Ectodermal cell (in vitro differentiated cells): ENCODE results near the gene IPO4.

Experiments used
- H3K27ac ChIP-seq: 2 replicates; pipeline ENCODE4 v1.7.0; 2013; ENCODE audit warnings: mild to moderate bottlenecking, low read depth, low read length; ENCODE audit not compliant: insufficient read depth, poor library complexity, severe bottlenecking
- H3K27me3 ChIP-seq: 2 replicates; pipeline ENCODE4 v1.7.0; 2013; ENCODE audit warnings: mild to moderate bottlenecking, low read length; ENCODE audit not compliant: insufficient read depth, control insufficient read depth, poor library complexity, severe bottlenecking
- H3K36me3 ChIP-seq: one replicate; pipeline ENCODE4 v1.7.0; 2013; ENCODE audit warnings: low read length; ENCODE audit not compliant: control insufficient read depth, insufficient read depth
- H3K4me1 ChIP-seq: one replicate; pipeline ENCODE4 v1.7.0; 2013; ENCODE audit warnings: low read length; ENCODE audit not compliant: control insufficient read depth, insufficient read depth
- H3K4me3 ChIP-seq: 2 replicates; pipeline ENCODE4 v1.7.0; 2013; ENCODE audit warnings: low read depth, low read length, control low read depth; ENCODE audit not compliant: insufficient read depth
- H3K9me3 ChIP-seq: 2 replicates; pipeline ENCODE4 v1.7.0; 2013; ENCODE audit warnings: mild to moderate bottlenecking, low read length, moderate library complexity; ENCODE audit not compliant: control insufficient read depth
- WGBS, 2 experiments: methylation state at CpG; one replicate each; pipeline ENCODE4 v1.1.7; 2013; ENCODE audit warnings: missing lambda C conversion rate in 2 of 2; 5-methylcytosine and 5-hydroxymethylcytosine counted together

Gene IPO4

GRCh38 chr14:24159777-24160498 lies 28.7 kb downstream of the IPO4 start:
- Histone ChIP-seq H3K4me3 (no peak overlapping the region), H3K4me1 (no peaks in the 10 kb centered on the region), H3K27ac (no peak overlapping the region), H3K36me3 (peaks cover 32% of the 10 kb centered on the region), H3K9me3 (no peaks in the 10 kb centered on the region), H3K27me3 (no peaks in the 10 kb centered on the region)
- WGBS, 2 experiments, result 96% methylated on average over 11 of the region's 11 CpGs

- WGBS, 2 experiments, result 94 to 95% methylated on average over 12 of the region's 12 CpGs
- H3K36me3 ChIP-seq, result peaks cover 34% of the 10 kb centered on the region
Measured at GRCh38 chr14:24157331-24157730, 31.3 kb downstream of the IPO4 start.

GRCh38 chr14:24156840-24157239 lies 31.8 kb downstream of the IPO4 start:
- H3K9me3 ChIP-seq, result no peaks in the 10 kb centered on the region
- peaks cover 37% of the 10 kb centered on the region for H3K36me3 ChIP-seq
- H3K4me3 ChIP-seq, result no peak overlapping the region
- H3K27ac ChIP-seq, result no peak overlapping the region
- WGBS, 2 experiments, result 95 to 96% methylated on average over 1 of the region's 1 CpG
- H3K27me3 ChIP-seq, result no peaks in the 10 kb centered on the region
- no peaks in the 10 kb centered on the region for H3K4me1 ChIP-seq

More at GRCh38 chr14:24157331-24157730, 31.3 kb downstream of the IPO4 start:
- Histone ChIP-seq H3K9me3 (no peaks in the 10 kb centered on the region), H3K27ac (no peak overlapping the region), H3K27me3 (no peaks in the 10 kb centered on the region), H3K4me1 (no peaks in the 10 kb centered on the region), H3K4me3 (no peak overlapping the region)

GRCh38 chr14:24155100-24155499 lies 33.5 kb downstream of the IPO4 start:
- peaks cover 49% of the 10 kb centered on the region for H3K36me3 ChIP-seq
- 95 to 96% methylated on average over 10 of the region's 10 CpGs for WGBS, 2 experiments

GRCh38 chr14:24151404-24152080 lies 37.1 kb downstream of the IPO4 start:
- Histone ChIP-seq H3K4me1 (peaks cover 4% of the 10 kb centered on the region), H3K27me3 (no peaks in the 10 kb centered on the region), H3K9me3 (no peaks in the 10 kb centered on the region), H3K36me3 (peaks cover 35% of the 10 kb centered on the region), H3K27ac (no peak overlapping the region), H3K4me3 (no peak overlapping the region)
- 91 to 95% methylated on average over 16 of the region's 16 CpGs for WGBS, 2 experiments

More at GRCh38 chr14:24155100-24155499, 33.5 kb downstream of the IPO4 start:
- H3K4me1 ChIP-seq, result no peaks in the 10 kb centered on the region
- H3K27me3 ChIP-seq, result no peaks in the 10 kb centered on the region
- no peak overlapping the region for H3K27ac ChIP-seq
- no peak overlapping the region for H3K4me3 ChIP-seq
- no peaks in the 10 kb centered on the region for H3K9me3 ChIP-seq

- 91 to 95% methylated on average over 9 of the region's 9 CpGs for WGBS, 2 experiments
- Histone ChIP-seq H3K4me1 (peaks cover 4% of the 10 kb centered on the region), H3K4me3 (no peak overlapping the region), H3K27me3 (no peaks in the 10 kb centered on the region), H3K27ac (no peak overlapping the region), H3K36me3 (peaks cover 33% of the 10 kb centered on the region), H3K9me3 (no peaks in the 10 kb centered on the region)
Measured at GRCh38 chr14:24150993-24151392, 37.6 kb downstream of the IPO4 start.

GRCh38 chr14:24150567-24150966 lies 38.0 kb downstream of the IPO4 start:
- no peak overlapping the region for H3K27ac ChIP-seq
- H3K4me3 ChIP-seq, result no peak overlapping the region
- peaks cover 4% of the 10 kb centered on the region for H3K4me1 ChIP-seq
- WGBS, 2 experiments, result 96 to 97% methylated on average over 9 of the region's 9 CpGs
- no peaks in the 10 kb centered on the region for H3K27me3 ChIP-seq
- no peaks in the 10 kb centered on the region for H3K9me3 ChIP-seq
- peaks cover 29% of the 10 kb centered on the region for H3K36me3 ChIP-seq

- no peaks in the 10 kb centered on the region for H3K27me3 ChIP-seq
Measured at GRCh38 chr14:24150061-24150460, 38.6 kb downstream of the IPO4 start.

GRCh38 chr14:24149302-24149969 lies 39.2 kb downstream of the IPO4 start:
- no peaks in the 10 kb centered on the region for H3K27me3 ChIP-seq
- no peak overlapping the region for H3K4me3 ChIP-seq
- no peak overlapping the region for H3K27ac ChIP-seq
- peaks cover 4% of the 10 kb centered on the region for H3K4me1 ChIP-seq
- H3K36me3 ChIP-seq, result peaks cover 20% of the 10 kb centered on the region
- 85 to 98% methylated on average over 3 of the region's 3 CpGs for WGBS, 2 experiments
- no peaks in the 10 kb centered on the region for H3K9me3 ChIP-seq

More at GRCh38 chr14:24150061-24150460, 38.6 kb downstream of the IPO4 start:
- Histone ChIP-seq H3K4me3 (no peak overlapping the region), H3K27ac (no peak overlapping the region), H3K9me3 (no peaks in the 10 kb centered on the region), H3K36me3 (peaks cover 24% of the 10 kb centered on the region), H3K4me1 (peaks cover 4% of the 10 kb centered on the region)
- 94 to 96% methylated on average over 9 of the region's 9 CpGs for WGBS, 2 experiments
